NK-92 (cell line): ENCODE measurements around the gene EHD4.

Source experiments
- DNase-seq: peaks from one replicate; lab custom pipeline; 2025; ENCODE audit not compliant: unreplicated experiment; lab: John Stamatoyannopoulos, UW

Gene EHD4

GRCh38 chr15:41921639-41922038, 50.7 kb downstream of the EHD4 start:
- DNase-seq = no peak

- DNase-seq = no peak
Measured at GRCh38 chr15:41921167-41921566, 51.2 kb downstream of the EHD4 start.

- no peak for DNase-seq
Measured at GRCh38 chr15:41919954-41920538, 52.3 kb downstream of the EHD4 start.

GRCh38 chr15:41919201-41919820, 53.0 kb downstream of the EHD4 start:
- no peak for DNase-seq

- no peak for DNase-seq
Measured at GRCh38 chr15:41918506-41919126, 53.7 kb downstream of the EHD4 start.

GRCh38 chr15:41917767-41918430, 54.5 kb downstream of the EHD4 start:
- DNase-seq = no peak

GRCh38 chr15:41915255-41915994, 56.9 kb downstream of the EHD4 start:
- DNase-seq = no peak

- DNase-seq = no peak
Measured at GRCh38 chr15:41914411-41914810, 57.9 kb downstream of the EHD4 start.

- no peak for DNase-seq
Measured at GRCh38 chr15:41913256-41913655, 59.1 kb downstream of the EHD4 start.

GRCh38 chr15:41911691-41912345, 60.5 kb downstream of the EHD4 start:
- no peak for DNase-seq

- no peak for DNase-seq
Measured at GRCh38 chr15:41908736-41909461, 63.5 kb downstream of the EHD4 start.

GRCh38 chr15:41907141-41907540, 65.2 kb downstream of the EHD4 start:
- no peak for DNase-seq

- no peak for DNase-seq
Measured at GRCh38 chr15:41906608-41907007, 65.7 kb downstream of the EHD4 start.

- no peak for DNase-seq
Measured at GRCh38 chr15:41905036-41905793, 67.1 kb downstream of the EHD4 start.

- DNase-seq = no peak
Measured at GRCh38 chr15:41904541-41905005, 67.8 kb downstream of the EHD4 start.

- DNase-seq = no peak
Measured at GRCh38 chr15:41903782-41904181, 68.6 kb downstream of the EHD4 start.

GRCh38 chr15:41901431-41901830, 70.9 kb downstream of the EHD4 start:
- no peak for DNase-seq

- DNase-seq = no peak
Measured at GRCh38 chr15:41900526-41901380, 71.6 kb downstream of the EHD4 start.
